HuH-7 (cell line): ENCODE data around the gene PTPRN2.
"Not testable (repeated sequence)": the region's sequence is repeated elsewhere in the genome, so short reads cannot be mapped to it uniquely, and the experiment has no call there.

Experiments used
- DNase-seq: peaks from one replicate; pipeline ENCODE4 v3.0.0; 2011; ENCODE audit warnings: low spot score

Gene PTPRN2

DNA sequence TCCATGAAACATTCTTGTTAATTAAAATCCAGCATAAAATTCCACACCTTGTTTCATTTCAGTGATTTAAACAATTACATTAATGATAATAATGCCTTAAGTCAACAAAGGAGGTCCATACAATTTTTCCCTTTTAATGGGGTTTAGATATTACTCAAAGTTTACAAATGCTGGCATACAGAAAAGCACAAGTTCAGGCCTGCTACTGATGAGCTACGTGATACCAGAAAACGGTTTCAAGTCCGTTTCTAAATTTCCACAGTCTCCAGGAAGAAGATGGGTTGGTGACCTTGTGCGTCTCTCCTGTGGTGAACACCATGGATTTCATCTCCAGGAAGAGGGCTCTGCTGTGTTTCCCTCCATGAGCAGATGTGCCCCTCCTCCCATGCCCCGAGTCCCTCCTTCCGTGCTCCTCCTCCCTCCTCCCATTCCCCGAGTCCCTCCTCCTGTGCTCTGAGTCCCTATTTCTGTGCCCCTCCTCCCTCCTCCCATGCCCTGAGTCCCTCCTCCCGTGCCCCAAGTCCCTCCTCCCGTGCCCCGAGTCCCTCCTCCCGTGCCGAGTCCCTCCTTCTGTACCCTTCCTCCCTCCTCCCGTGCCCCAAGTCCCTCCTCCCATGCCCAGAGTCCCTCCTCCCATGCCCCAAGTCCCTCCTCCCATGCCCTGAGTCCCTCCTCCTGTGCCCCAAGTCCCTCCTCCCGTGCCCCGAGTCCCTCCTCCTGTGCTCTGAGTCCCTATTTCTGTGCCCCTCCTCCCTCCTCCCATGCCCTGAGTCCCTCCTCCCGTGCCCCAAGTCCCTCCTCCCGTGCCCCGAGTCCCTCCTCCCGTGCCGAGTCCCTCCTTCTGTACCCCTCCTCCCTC, 201.9 kb downstream of the PTPRN2 start:
- DNase-seq: not testable (repeated sequence)

GRCh38 chr7:158384746-158385145, 202.9 kb downstream of the PTPRN2 start:
- DNase-seq: no peak

GRCh38 chr7:158383665-158384064, 204.0 kb downstream of the PTPRN2 start:
- DNase-seq: no peak

- DNase-seq: no peak
Measured at GRCh38 chr7:158382363-158383254, 205.0 kb downstream of the PTPRN2 start.

- no peak for DNase-seq
Measured at GRCh38 chr7:158381956-158382355, 205.7 kb downstream of the PTPRN2 start.

- no peak for DNase-seq
Measured at GRCh38 chr7:158378978-158379377, 208.6 kb downstream of the PTPRN2 start.

- no peak for DNase-seq
Measured at GRCh38 chr7:158377800-158378623, 209.6 kb downstream of the PTPRN2 start.

DNA sequence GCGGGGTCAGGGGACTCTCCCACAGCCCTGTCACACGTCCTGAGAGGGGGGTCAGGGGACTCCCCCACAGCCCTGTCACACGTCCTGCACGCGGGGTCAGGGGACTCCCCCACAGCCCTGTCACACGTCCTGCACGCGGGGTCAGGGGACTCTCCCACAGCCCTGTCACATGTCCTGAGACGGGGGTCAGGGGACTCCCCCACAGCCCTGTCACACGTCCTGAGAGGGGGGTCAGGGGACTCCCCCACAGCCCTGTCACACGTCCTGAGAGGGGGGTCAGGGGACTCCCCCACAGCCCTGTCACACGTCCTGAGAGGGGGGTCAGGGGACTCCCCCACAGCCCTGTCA, 210.8 kb downstream of the PTPRN2 start:
- DNase-seq: not testable (repeated sequence)

DNA sequence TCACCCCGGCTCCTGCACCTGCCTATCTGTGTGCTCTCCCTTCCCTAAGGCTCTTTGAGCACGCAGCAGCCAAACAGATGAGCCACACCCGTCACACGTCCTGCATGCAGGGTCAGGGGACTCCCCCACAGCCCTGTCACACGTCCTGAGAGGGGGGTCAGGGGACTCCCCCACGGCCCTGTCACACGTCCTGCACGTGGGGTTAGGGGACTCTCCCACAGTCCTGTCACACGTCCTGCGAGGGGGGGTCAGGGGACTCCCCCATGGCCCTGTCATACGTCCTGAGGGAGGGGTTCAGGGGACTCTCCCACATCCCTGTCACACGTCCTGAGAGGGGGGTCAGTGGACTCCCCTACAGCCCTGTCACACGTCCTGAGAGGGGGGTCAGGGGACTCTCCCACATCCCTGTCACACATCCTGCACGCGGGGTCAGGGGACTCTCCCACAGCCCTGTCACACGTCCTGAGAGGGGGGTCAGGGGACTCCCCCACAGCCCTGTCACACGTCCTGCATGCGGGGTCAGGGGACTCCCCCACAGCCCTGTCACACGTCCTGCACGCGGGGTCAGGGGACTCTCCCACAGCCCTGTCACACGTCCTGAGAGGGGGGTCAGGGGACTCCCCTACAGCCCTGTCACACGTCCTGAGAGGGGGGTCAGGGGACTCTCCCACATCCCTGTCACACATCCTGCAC, 211.3 kb downstream of the PTPRN2 start:
- DNase-seq: not testable (repeated sequence)

DNA sequence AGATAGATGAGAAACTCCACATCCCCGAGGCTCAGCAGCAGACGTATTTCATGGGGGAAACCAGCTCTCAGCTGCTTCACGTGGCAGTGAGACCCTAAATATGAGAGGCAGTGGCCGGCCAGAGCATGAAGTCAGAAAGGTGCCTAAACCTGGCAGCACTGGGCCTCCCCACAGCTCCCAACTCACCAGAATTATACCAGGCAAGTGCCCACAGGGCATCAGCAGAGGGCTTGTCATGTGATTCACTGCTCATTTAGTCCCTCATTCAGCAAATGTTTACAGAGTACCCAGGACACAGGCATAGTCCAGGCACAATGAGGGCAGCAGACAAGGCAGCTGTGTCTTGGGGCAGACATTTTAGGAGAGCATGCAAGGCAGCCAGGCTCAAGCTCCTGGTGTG, 212.6 kb downstream of the PTPRN2 start:
- DNase-seq: no peak

DNA sequence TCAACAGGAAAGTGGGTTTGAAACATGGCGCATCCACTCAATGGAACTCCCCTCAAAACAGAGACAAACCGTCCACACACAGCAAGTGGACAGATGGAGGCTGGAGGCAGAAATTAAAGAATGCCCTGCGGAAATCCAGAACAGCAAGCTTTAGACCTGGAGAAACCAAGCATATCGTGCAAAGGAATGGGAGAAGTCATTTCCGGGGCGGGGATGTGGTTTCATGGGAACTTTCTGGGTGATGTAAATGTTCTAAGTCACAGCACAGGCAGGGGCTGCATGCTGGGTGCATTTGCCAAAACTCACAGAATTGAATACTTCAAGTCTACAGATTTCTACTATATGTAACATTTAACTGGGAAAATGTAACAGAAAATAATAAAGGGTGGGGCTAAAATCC, 213.0 kb downstream of the PTPRN2 start:
- no peak for DNase-seq

DNA sequence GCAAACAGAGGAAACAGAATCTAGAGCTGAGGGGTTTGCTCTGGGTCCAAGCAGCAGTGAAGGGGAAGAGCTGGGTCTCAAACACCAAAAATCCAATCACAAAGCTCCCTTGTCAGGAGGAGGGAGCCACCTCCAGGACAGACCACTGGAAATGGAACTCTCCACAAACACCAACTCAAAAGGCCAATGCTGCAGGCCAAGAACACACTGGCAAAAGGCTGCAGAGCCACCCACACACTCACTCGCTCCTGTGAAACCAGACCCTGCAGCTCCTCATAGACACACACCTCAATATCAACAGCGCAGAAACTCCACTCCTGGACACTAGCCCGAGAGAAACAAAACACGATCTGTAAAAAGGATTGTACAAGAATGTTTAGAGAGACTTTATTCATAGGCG, 213.5 kb downstream of the PTPRN2 start:
- DNase-seq: no peak

DNA sequence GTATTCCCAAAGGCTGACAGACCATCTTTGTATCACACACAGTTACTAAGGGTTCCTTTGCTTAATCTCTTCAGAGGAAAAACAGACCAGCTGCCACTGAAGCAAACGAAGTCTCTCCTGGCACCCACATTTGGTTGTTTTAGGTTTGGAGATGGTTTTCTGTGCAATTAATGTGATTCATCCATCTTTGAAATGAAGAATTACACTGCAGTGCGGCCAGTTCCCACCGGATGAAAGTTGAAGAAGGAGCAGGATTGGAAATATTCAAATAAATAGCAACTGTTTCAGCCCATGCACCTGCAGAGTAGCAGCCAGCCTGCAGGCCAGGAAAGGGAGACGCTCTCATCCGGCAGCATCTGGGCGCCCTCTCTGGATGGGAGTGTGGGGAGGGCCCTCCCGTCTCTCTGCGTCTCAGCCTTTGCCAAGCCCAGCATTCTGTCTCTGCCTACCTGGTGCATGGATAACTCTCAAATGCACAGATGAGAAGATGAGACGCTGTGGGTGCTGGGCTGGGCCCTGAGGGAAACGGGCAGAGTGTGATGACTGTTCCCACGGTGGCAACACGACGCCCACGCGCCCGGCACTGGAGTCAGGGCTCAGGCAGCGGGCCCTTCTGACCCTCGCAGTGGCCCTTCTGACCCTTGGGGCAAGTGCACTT, 214.0 kb downstream of the PTPRN2 start:
- DNase-seq: no peak

DNA sequence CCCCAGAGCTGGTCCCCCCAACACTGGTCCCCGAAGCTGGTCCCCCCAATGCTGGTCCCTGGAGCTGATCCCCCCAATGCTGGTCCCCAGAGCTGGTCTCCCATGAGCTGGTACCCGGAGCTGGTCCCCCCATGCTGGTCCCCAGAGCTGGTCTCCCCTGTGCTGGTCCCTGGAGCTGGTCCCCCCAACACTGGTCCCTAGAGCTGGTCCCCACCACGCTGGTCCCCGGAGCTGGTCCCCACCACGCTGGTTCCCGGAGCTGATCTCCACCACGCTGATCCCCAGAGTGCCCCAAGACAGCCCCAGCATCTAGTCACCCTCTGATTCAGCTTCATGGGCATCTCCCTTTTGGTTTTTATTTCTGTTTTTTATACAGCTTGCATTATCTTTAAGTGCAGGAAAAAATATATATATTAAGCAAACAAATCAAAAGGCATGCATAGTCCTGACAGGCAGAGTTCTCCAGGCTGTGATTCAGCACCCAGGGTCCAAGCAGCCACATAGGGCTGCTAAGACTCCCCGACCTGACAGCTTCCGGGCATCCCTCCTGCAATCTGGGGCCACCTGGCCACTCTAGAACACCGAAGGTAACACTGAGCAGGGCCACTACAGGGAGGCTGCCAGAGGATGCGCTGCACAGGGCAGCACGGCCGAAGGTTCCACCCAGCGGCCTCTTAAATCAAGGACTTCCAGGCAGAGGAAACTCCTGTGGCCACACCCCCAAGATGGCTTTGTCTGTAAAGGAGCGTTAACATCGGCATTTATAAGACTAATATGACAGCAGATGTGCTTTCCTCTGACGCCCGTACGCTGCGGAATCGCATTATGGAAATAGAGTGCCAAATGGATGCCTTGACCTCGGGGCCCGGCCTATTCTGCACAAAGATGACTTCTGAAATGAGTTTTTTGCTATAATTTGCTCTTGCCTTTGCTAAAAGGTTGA, 215.0 kb downstream of the PTPRN2 start:
- DNase-seq: no peak

DNA sequence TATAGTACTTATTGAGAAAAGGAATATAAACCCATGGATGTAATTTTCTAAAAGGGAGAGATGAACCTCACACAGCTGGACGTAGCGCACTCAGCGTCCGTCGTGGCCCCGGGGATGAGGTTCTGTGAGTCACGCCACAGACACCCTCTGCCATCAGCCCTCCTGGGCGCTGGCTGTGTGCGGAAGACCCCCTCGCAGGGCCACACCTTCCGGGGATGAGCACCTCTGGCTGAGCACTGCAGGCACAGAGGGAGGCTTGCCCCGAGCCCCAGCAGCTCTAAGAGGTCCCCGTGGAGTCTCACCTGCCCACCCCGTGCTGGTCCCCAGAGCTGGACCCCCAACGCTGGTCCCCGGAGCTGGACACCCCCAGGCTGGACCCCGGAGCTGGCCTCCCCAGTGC, 215.8 kb downstream of the PTPRN2 start:
- no peak for DNase-seq

GRCh38 chr7:158369866-158370265, 217.8 kb downstream of the PTPRN2 start:
- DNase-seq: no peak

- DNase-seq: no peak
Measured at GRCh38 chr7:158369290-158369689, 218.3 kb downstream of the PTPRN2 start.

DNA sequence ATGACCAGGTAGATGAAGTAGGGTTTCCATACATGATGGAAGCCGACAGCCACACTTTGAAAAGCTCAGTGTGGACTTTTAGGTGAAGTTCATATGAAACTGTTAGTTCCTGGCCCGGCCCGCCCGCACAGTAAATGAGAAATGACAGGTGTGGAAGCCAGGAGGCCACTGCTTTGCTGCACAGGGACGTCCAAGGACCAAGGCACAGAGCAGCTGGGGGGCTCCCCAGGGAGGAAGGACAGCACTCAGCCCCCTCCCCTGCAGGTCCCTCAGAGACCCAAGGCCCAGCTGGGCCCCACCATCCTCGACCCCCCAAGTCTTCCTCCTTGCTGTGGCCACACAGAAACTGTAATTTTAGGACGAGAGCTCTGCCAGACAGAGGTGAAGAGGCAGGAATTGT, 219.2 kb downstream of the PTPRN2 start:
- DNase-seq: no peak

DNA sequence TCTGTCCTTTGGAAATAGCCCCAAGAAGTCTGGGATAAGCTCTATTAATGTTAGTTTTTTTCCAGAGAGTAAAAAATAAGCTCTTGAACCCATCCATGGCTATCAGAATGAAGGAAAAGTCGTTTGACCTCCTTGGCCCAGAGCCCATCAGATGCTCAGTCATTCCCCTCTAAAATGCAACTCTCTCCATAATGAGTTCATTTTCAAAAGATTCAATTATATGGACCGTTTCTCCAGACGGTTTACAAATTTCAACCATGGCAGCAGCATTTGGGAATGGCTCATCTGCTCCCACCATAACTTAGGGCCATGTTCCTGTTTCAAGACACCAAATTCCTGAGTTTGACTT, 220.0 kb downstream of the PTPRN2 start:
- DNase-seq: no peak
